GM19467 (cell line): ENCODE results near the gene CACNA1H.

ENCODE experiments used
- ATAC-seq: cut with Tn5 transposase; IDR thresholded peaks from one replicate; pipeline ENCODE4 v1.9.1; 2021; ENCODE audit warnings: mild to moderate bottlenecking, moderate library complexity; ENCODE audit not compliant: unreplicated experiment

CACNA1H gene

GRCh38 chr16:1156055-1156982 lies 3.4 kb downstream of the CACNA1H start:
- ATAC-seq = no peak

GRCh38 chr16:1156983-1157638 lies 4.2 kb downstream of the CACNA1H start:
- ATAC-seq = no peak

- ATAC-seq = no peak
These were observed 4.9 kb downstream of the CACNA1H start for GRCh38 chr16:1157639-1158455.

- no peak for ATAC-seq
These were observed 5.8 kb downstream of the CACNA1H start for GRCh38 chr16:1158456-1159324.

GRCh38 chr16:1159325-1159972 lies 6.5 kb downstream of the CACNA1H start:
- no peak for ATAC-seq

GRCh38 chr16:1159973-1160772 lies 7.3 kb downstream of the CACNA1H start:
- no peak for ATAC-seq

- no peak for ATAC-seq
These were observed 8.0 kb downstream of the CACNA1H start for GRCh38 chr16:1160773-1161348.

GRCh38 chr16:1162701-1163566 lies 10.0 kb downstream of the CACNA1H start:
- no peak for ATAC-seq

GRCh38 chr16:1163567-1164055 lies 10.7 kb downstream of the CACNA1H start:
- ATAC-seq = no peak

GRCh38 chr16:1164382-1164781 lies 11.5 kb downstream of the CACNA1H start:
- ATAC-seq = no peak

GRCh38 chr16:1164975-1165374 lies 12.1 kb downstream of the CACNA1H start:
- ATAC-seq = no peak

GRCh38 chr16:1165511-1165910 lies 12.6 kb downstream of the CACNA1H start:
- no peak for ATAC-seq

- no peak for ATAC-seq
These were observed 14.6 kb downstream of the CACNA1H start for GRCh38 chr16:1167276-1168107.

- ATAC-seq = no peak
These were observed 15.9 kb downstream of the CACNA1H start for GRCh38 chr16:1168837-1169236.

- no peak for ATAC-seq
These were observed 16.6 kb downstream of the CACNA1H start for GRCh38 chr16:1169285-1170075.

- ATAC-seq = no peak
These were observed 17.1 kb downstream of the CACNA1H start for GRCh38 chr16:1170076-1170418.
